ENCODE results near the gene FGD6.

FGD6 gene

GRCh38 chr12:95258151-95258550 lies 40.9 kb upstream of the FGD6 start:
- no peak for TF ChIP-seq CTCF (IDR thresholded peaks at IDR 0.05; ENCODE audit: borderline replicate concordance, insufficient read depth, low read depth, low read length)
- H3K4me3 ChIP-seq (ENCODE audit: low read depth, low read length): no peak overlapping the region

DNA sequence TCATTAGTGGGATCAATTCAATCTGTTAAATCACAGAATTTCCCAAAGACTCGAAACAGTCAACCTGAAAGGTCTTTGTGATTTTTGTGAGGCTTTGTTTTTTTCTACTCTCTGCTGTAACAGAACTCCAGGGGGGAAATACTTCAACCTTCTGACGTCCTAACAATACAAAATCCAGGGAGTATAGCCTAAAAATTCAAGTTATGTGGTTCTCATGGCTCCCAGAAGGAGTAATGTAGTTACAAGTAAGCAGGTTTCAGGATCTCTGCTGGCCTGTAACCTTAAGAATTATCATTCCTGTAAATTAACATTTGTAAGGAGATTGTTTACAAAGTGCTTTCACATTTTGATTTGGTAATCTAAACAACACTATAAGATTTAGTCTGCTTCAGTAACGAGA lies 40.3 kb upstream of the FGD6 start:
- TF ChIP-seq CTCF (IDR thresholded peaks at IDR 0.05; ENCODE audit: borderline replicate concordance, insufficient read depth, low read depth, low read length): no peak
- no peak overlapping the region for H3K4me3 ChIP-seq (ENCODE audit: low read depth, low read length)

DNA sequence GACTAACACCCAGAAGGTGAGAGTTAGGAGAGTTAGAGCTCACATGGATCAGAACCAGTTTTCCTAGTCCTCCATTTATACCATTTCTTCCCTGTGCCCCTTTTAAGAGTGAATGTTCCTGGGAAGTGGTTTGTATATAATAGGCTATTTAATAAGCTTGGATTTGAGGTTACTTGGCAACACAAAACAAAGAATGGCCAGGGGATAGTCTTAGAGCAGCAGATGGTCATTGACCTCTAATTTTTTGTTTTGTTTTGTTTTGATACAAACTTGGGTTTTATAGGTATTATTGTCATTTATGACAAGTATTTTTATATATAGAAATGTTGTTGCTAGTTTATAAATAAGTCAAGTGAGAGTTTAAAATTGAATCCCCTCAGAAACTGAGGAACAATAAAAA lies 36.1 kb upstream of the FGD6 start:
- TF ChIP-seq CTCF (IDR thresholded peaks at IDR 0.05; ENCODE audit: borderline replicate concordance, insufficient read depth, low read depth, low read length): no peak
- no peak overlapping the region for H3K4me3 ChIP-seq (ENCODE audit: low read depth, low read length)

DNA sequence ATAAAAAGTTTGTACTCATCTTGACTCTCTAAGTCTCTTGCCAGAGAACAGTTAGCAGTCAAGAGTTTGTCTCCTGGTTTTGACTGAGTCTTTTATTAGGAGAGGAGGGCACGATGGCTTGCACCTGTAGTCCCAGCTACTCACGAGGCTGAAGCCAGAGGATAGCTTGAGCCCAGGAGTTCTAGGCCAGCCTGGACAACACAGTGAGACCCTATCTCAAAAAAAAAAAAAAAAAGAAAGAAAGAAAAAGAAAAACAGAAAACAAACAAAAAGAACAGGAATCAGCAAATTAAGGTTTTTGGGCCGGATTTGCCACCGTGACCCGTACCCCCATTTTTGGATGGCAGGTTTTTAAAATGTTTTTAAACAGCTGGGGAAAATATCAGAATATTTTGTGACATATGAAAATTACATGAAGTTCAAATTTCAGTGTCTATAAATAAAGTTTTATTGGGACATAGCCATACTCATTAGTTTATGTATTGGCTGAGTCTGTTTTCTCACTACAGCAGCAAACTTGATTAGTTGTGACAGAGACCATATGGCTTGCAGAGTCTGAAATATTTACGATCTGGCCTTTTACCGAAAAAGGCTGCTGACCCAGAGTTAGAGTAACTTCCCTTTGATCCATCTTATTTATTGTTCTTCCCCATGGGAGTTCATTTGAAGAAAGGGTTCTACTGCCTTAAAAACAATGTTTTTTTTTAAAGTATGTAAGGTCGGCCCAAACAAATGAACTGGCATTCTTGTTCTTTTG lies 31.5 kb upstream of the FGD6 start:
- no peak for TF ChIP-seq CTCF (IDR thresholded peaks at IDR 0.05; ENCODE audit: borderline replicate concordance, insufficient read depth, low read depth, low read length)
- no peak overlapping the region for H3K4me3 ChIP-seq (ENCODE audit: low read depth, low read length)

DNA sequence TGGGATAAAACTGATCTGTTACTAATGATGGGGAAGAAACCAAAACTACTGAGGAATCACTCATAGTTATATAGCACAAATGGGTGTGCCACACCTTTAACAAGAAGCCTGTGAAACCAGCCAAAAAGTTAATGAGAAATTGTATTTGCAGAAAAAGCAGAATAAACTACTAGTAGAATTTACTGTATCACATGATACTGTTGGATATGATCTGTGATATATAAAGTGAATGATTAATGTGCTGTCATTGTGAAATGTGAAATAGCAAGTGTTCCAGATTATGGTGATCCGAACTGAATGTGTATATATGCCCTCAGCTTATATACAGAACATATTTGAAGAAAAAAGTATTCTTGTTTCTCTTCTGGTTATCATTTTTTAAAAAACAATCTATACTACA lies 30.8 kb upstream of the FGD6 start:
- no peak for TF ChIP-seq CTCF (IDR thresholded peaks at IDR 0.05; ENCODE audit: borderline replicate concordance, insufficient read depth, low read depth, low read length)
- H3K4me3 ChIP-seq (ENCODE audit: low read depth, low read length): no peak overlapping the region

DNA sequence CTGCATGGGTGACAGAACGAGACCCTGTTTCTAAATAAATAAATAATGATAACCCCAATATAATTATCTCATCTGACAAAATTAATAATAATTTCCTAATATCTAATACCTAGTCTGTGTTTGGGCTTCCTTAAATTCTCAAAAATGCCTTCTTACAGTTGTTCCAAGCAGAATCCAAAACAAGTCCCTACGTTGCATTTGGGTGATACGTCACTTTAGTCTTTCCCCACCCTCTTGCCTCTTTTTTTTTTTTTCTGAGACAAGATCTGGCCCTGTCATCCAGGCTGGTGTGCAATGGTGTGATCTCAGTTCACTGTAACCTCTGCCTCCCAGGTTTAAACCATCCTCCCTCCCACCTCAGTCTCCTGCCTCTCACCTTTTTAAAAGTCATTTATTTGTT lies 27.1 kb upstream of the FGD6 start:
- no peak for TF ChIP-seq CTCF (IDR thresholded peaks at IDR 0.05; ENCODE audit: borderline replicate concordance, insufficient read depth, low read depth, low read length)

DNA sequence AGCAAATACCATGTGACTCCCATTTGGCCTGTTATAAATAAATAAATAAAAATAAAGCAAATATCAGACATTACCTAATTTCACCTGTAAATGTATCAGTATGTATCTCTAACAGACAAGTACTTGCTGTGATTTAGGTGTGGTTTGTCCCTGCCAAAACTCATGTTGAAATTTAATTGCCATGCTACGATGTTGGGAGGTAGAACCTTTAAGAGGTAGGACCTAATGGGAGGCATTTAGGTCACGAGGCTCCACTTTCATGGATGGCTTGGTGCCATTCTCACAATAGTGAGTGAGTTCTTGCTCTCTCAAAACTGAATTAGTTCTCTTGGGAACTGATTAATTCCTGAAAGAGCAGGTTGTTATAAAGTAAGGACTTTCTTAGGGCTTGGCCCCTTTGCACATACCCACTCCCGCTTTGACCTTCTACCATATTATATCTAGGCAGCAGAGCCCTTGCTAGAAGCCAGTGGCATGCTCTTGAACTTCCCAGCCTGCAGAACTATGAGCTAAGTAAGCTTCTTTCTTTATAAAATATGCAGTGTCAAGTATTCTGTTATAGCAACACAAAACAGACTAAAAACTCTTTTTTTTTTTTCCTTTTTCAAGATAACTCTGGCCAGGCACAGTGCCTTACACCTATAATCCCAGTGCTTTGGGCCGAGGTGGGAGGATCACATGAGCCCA lies 26.4 kb upstream of the FGD6 start:
- no peak for TF ChIP-seq CTCF (IDR thresholded peaks at IDR 0.05; ENCODE audit: borderline replicate concordance, insufficient read depth, low read depth, low read length)
- H3K4me3 ChIP-seq (ENCODE audit: low read depth, low read length): no peak overlapping the region

More for the DNA sequence above, 27.1 kb upstream of the FGD6 start:
- no peak overlapping the region for H3K4me3 ChIP-seq (ENCODE audit: low read depth, low read length)
